HCT116 (cell line): ENCODE data around the gene HNRNPDL.

Experiments
- EGR1 ChIP-seq: IDR thresholded peaks from 2 replicates; pipeline ENCODE4 v1.6.1; 2012; ENCODE audit warnings: low read depth
- ELF1 ChIP-seq: IDR thresholded peaks from 2 replicates; pipeline ENCODE4 v1.6.1; 2012; ENCODE audit warnings: low read depth, borderline replicate concordance
- EZH2 ChIP-seq: fragments of 200-600 bp; sonication (generic); IDR thresholded peaks from 2 replicates; pipeline ENCODE4 v1.6.1; 2017; ENCODE audit warnings: antibody characterized with exemption, mixed run types
- EZH2phosphoT487 ChIP-seq: fragments of 200-600 bp; IDR thresholded peaks from 2 replicates; pipeline ENCODE4 v1.6.1; 2018; ENCODE audit warnings: antibody characterized with exemption, borderline replicate concordance
- FOSL1 ChIP-seq: IDR thresholded peaks from 2 replicates; pipeline ENCODE4 v1.6.1; 2012; ENCODE audit warnings: low read depth
- JUND ChIP-seq: IDR thresholded peaks from 2 replicates; pipeline ENCODE4 v1.6.1; 2012
- POLR2A ChIP-seq: IDR thresholded peaks from 2 replicates; pipeline ENCODE4 v1.7.0; 2011; ENCODE audit warnings: borderline replicate concordance; ENCODE audit not compliant: insufficient read depth, insufficient read length; ENCODE audit errors: extremely low read depth
- POLR2AphosphoS5 ChIP-seq: IDR thresholded peaks from 2 replicates; pipeline ENCODE4 v1.6.1; 2011; ENCODE audit warnings: mild to moderate bottlenecking, low read depth, low read length, moderate library complexity
- YY1 ChIP-seq: IDR thresholded peaks from 2 replicates; pipeline ENCODE4 v1.6.1; 2011; ENCODE audit warnings: low read length, low read depth, moderate library complexity, mild to moderate bottlenecking; ENCODE audit not compliant: insufficient replicate concordance; ENCODE audit errors: extremely low read depth
- ZNF274 ChIP-seq: fragments of 200-500 bp; sonication (Bioruptor generic); IDR thresholded peaks from 2 replicates; pipeline ENCODE4 v1.6.1; 2014; ENCODE audit warnings: mild to moderate bottlenecking, low read depth, low read length, inconsistent platforms
- TF ChIP-seq, protein P1 (sequence below), 3 experiments: fragments of 200-600 bp in 1 of 3; sonication (generic) in 1 of 3; IDR thresholded peaks in 2 of 3; conservative IDR thresholded peaks in 1 of 3; 2 replicates each; pipeline ENCODE4 v1.5.1; 2012 to 2017; ENCODE audit warnings: low read depth in 2 of 3, low read length in 2 of 3, antibody characterized with exemption in 1 of 3, borderline replicate concordance in 1 of 3, control low read depth in 1 of 3, mild to moderate bottlenecking in 1 of 3, mixed read lengths in 1 of 3, mixed run types in 1 of 3, moderate library complexity in 1 of 3; ENCODE audit not compliant: insufficient read depth in 1 of 3
- TF ChIP-seq, protein P2 (sequence below): IDR thresholded peaks from 2 replicates; pipeline ENCODE4 v1.6.1; 2012; ENCODE audit warnings: low read depth
- TF ChIP-seq, protein P3 (sequence below): IDR thresholded peaks from 2 replicates; pipeline ENCODE4 v1.6.1; 2012

DNA sequence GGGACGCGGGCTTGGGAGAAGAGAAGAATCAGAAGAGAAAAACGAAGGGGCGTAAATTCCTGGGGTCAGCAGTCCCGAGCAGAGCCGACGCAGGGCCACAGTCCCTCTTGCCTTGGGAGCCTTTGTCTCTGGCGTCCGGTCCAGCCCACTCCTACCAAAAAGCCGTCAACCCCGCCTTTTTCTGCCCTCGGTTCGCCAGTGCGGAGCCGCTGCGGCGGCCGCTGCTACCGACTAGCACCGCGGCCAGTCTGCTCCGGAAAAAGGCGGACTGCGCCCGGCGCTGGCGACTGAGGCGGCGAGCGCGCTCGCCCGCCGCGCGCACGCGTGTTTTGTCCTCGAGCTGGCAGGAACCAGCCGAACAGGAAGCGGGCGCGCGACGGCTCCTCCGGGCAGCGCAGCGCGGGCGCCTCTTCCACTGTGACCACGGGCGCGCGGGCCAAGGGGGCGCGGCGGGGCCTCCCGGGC is 502 bp downstream of the HNRNPDL start:
- TF ChIP-seq YY1 (no peak), JUND (no peak), FOSL1 (no peak), EZH2phosphoT487 (no peak), POLR2AphosphoS5 (peak; percentile 54), EGR1 (no peak), POLR2A (peak; percentile 61), EZH2 (no peak), ZNF274 (no peak), ELF1 (no peak)
- TF ChIP-seq, protein P1, sequence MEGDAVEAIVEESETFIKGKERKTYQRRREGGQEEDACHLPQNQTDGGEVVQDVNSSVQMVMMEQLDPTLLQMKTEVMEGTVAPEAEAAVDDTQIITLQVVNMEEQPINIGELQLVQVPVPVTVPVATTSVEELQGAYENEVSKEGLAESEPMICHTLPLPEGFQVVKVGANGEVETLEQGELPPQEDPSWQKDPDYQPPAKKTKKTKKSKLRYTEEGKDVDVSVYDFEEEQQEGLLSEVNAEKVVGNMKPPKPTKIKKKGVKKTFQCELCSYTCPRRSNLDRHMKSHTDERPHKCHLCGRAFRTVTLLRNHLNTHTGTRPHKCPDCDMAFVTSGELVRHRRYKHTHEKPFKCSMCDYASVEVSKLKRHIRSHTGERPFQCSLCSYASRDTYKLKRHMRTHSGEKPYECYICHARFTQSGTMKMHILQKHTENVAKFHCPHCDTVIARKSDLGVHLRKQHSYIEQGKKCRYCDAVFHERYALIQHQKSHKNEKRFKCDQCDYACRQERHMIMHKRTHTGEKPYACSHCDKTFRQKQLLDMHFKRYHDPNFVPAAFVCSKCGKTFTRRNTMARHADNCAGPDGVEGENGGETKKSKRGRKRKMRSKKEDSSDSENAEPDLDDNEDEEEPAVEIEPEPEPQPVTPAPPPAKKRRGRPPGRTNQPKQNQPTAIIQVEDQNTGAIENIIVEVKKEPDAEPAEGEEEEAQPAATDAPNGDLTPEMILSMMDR (IDR thresholded peaks at IDR 0.05 in 2 of 3, conservative IDR thresholded peaks at IDR 0.05 in 1 of 3; ENCODE audit: borderline replicate concordance in 1 of 3, insufficient read depth in 1 of 3, low read depth in 2 of 3, low read length in 2 of 3), result no peak
- TF ChIP-seq, protein P2, sequence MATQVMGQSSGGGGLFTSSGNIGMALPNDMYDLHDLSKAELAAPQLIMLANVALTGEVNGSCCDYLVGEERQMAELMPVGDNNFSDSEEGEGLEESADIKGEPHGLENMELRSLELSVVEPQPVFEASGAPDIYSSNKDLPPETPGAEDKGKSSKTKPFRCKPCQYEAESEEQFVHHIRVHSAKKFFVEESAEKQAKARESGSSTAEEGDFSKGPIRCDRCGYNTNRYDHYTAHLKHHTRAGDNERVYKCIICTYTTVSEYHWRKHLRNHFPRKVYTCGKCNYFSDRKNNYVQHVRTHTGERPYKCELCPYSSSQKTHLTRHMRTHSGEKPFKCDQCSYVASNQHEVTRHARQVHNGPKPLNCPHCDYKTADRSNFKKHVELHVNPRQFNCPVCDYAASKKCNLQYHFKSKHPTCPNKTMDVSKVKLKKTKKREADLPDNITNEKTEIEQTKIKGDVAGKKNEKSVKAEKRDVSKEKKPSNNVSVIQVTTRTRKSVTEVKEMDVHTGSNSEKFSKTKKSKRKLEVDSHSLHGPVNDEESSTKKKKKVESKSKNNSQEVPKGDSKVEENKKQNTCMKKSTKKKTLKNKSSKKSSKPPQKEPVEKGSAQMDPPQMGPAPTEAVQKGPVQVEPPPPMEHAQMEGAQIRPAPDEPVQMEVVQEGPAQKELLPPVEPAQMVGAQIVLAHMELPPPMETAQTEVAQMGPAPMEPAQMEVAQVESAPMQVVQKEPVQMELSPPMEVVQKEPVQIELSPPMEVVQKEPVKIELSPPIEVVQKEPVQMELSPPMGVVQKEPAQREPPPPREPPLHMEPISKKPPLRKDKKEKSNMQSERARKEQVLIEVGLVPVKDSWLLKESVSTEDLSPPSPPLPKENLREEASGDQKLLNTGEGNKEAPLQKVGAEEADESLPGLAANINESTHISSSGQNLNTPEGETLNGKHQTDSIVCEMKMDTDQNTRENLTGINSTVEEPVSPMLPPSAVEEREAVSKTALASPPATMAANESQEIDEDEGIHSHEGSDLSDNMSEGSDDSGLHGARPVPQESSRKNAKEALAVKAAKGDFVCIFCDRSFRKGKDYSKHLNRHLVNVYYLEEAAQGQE, result no peak
- TF ChIP-seq, protein P3, sequence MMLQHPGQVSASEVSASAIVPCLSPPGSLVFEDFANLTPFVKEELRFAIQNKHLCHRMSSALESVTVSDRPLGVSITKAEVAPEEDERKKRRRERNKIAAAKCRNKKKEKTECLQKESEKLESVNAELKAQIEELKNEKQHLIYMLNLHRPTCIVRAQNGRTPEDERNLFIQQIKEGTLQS, result no peak
